ENCODE results near the gene STAP1. TPM values are rescaled to one million over a fixed set of nuclear protein-coding genes. Genes with fewer than 3 reads are reported as not detected.
"Not testable (repeated sequence)": the region's sequence is repeated elsewhere in the genome, so short reads cannot be mapped to it uniquely, and the experiment has no call there.

STAP1 gene
- 0.63 TPM for total RNA-seq
- polyA plus RNA-seq = 0.23 TPM

- DNase-seq (ENCODE audit: extremely low spot score) = no peak
- WGBS = 75% methylated on average over 4 of the region's 4 CpGs
- H3K36me3 ChIP-seq (ENCODE audit: insufficient read depth) = no peaks in the 10 kb centered on the region
- H3K27ac ChIP-seq (ENCODE audit: low read depth) = no peak within 1 kb of the TSS
- no peaks in the 10 kb centered on the region for H3K4me1 ChIP-seq (ENCODE audit: insufficient read depth)
- H3K4me3 ChIP-seq (ENCODE audit: low read depth, low read length) = no peak within 1 kb of the TSS
These were observed at the start of gene STAP1 for GRCh38 chr4:67558493-67558892. Gene STAP1 (plus strand): TSS chr4:67558727. CDS start chr4:67558810, 83 bp downstream.

- no peaks in the 10 kb centered on the region for H3K4me1 ChIP-seq (ENCODE audit: insufficient read depth)
- 84% methylated on average over 3 of the region's 3 CpGs for WGBS
- H3K27ac ChIP-seq (ENCODE audit: low read depth) = no peak overlapping the region
- H3K36me3 ChIP-seq (ENCODE audit: insufficient read depth) = peaks cover 16% of the 10 kb centered on the region
- DNase-seq (ENCODE audit: extremely low spot score) = no peak
- no peak overlapping the region for H3K4me3 ChIP-seq (ENCODE audit: low read depth, low read length)
These were observed 46.0 kb upstream of the STAP1 start for GRCh38 chr4:67512501-67512900.

- H3K4me3 ChIP-seq (ENCODE audit: low read depth, low read length) = no peak overlapping the region
- H3K4me1 ChIP-seq (ENCODE audit: insufficient read depth) = no peaks in the 10 kb centered on the region
- peaks cover 5% of the 10 kb centered on the region for H3K36me3 ChIP-seq (ENCODE audit: insufficient read depth)
- H3K27ac ChIP-seq (ENCODE audit: low read depth) = no peak overlapping the region
- WGBS = 98% methylated on average over 5 of the region's 5 CpGs
- no peak for DNase-seq (ENCODE audit: extremely low spot score)
These were observed 38.4 kb upstream of the STAP1 start for GRCh38 chr4:67520141-67520540.

- H3K36me3 ChIP-seq (ENCODE audit: insufficient read depth) = peaks cover 5% of the 10 kb centered on the region
- no peak for DNase-seq (ENCODE audit: extremely low spot score)
- no peaks in the 10 kb centered on the region for H3K4me1 ChIP-seq (ENCODE audit: insufficient read depth)
- H3K27ac ChIP-seq (ENCODE audit: low read depth) = no peak overlapping the region
- 98% methylated on average over 1 of the region's 1 CpG for WGBS
- H3K4me3 ChIP-seq (ENCODE audit: low read depth, low read length) = no peak overlapping the region
These were observed 37.0 kb upstream of the STAP1 start for GRCh38 chr4:67521506-67521905.

GRCh38 chr4:67522230-67522629, 36.3 kb upstream of the STAP1 start:
- no peak for DNase-seq (ENCODE audit: extremely low spot score)
- Histone ChIP-seq H3K4me3 (ENCODE audit: low read depth, low read length) (no peak overlapping the region), H3K36me3 (ENCODE audit: insufficient read depth) (peaks cover 3% of the 10 kb centered on the region), H3K4me1 (ENCODE audit: insufficient read depth) (no peaks in the 10 kb centered on the region), H3K27ac (ENCODE audit: low read depth) (no peak overlapping the region)
- WGBS = 43% methylated on average over 2 of the region's 2 CpGs

- DNase-seq (ENCODE audit: extremely low spot score) = no peak
- H3K27ac ChIP-seq (ENCODE audit: low read depth) = no peak overlapping the region
- H3K4me3 ChIP-seq (ENCODE audit: low read depth, low read length) = no peak overlapping the region
- no peaks in the 10 kb centered on the region for H3K4me1 ChIP-seq (ENCODE audit: insufficient read depth)
- H3K36me3 ChIP-seq (ENCODE audit: insufficient read depth) = no peaks in the 10 kb centered on the region
- 93% methylated on average over 10 of the region's 10 CpGs for WGBS
These were observed 35.5 kb upstream of the STAP1 start for GRCh38 chr4:67522851-67523671.

- 84% methylated on average over 3 of the region's 3 CpGs for WGBS
- not testable (repeated sequence) for H3K36me3 ChIP-seq (ENCODE audit: insufficient read depth)
These were observed 34.4 kb upstream of the STAP1 start for GRCh38 chr4:67524140-67524539.

GRCh38 chr4:67531379-67531962, 27.1 kb upstream of the STAP1 start:
- Histone ChIP-seq H3K27ac (ENCODE audit: low read depth) (no peak overlapping the region), H3K36me3 (ENCODE audit: insufficient read depth) (peaks cover 3% of the 10 kb centered on the region), H3K4me1 (ENCODE audit: insufficient read depth) (no peaks in the 10 kb centered on the region), H3K4me3 (ENCODE audit: low read depth, low read length) (no peak overlapping the region)
- 88% methylated on average over 4 of the region's 4 CpGs for WGBS
- no peak for DNase-seq (ENCODE audit: extremely low spot score)

More at GRCh38 chr4:67524140-67524539, 34.4 kb upstream of the STAP1 start:
- DNase-seq (ENCODE audit: extremely low spot score); H3K27ac ChIP-seq (ENCODE audit: low read depth); H3K4me1 ChIP-seq (ENCODE audit: insufficient read depth); H3K4me3 ChIP-seq (ENCODE audit: low read depth, low read length): not testable (repeated sequence)

GRCh38 chr4:67532397-67532796, 26.1 kb upstream of the STAP1 start:
- H3K27ac ChIP-seq (ENCODE audit: low read depth); DNase-seq (ENCODE audit: extremely low spot score); H3K4me1 ChIP-seq (ENCODE audit: insufficient read depth); H3K4me3 ChIP-seq (ENCODE audit: low read depth, low read length); H3K36me3 ChIP-seq (ENCODE audit: insufficient read depth): not testable (repeated sequence)
- WGBS = 89% methylated on average over 4 of the region's 4 CpGs

- 98% methylated on average over 3 of the region's 3 CpGs for WGBS
- H3K36me3 ChIP-seq (ENCODE audit: insufficient read depth) = peaks cover 6% of the 10 kb centered on the region
These were observed 25.4 kb upstream of the STAP1 start for GRCh38 chr4:67533112-67533511.

GRCh38 chr4:67535280-67535840, 23.2 kb upstream of the STAP1 start:
- H3K27ac ChIP-seq (ENCODE audit: low read depth) = no peak overlapping the region
- no peaks in the 10 kb centered on the region for H3K4me1 ChIP-seq (ENCODE audit: insufficient read depth)
- peaks cover 9% of the 10 kb centered on the region for H3K36me3 ChIP-seq (ENCODE audit: insufficient read depth)
- no peak for DNase-seq (ENCODE audit: extremely low spot score)
- 92% methylated on average over 2 of the region's 2 CpGs for WGBS
- H3K4me3 ChIP-seq (ENCODE audit: low read depth, low read length) = no peak overlapping the region

More at GRCh38 chr4:67533112-67533511, 25.4 kb upstream of the STAP1 start:
- DNase-seq (ENCODE audit: extremely low spot score) = no peak
- H3K4me1 ChIP-seq (ENCODE audit: insufficient read depth) = no peaks in the 10 kb centered on the region
- H3K27ac ChIP-seq (ENCODE audit: low read depth) = no peak overlapping the region
- no peak overlapping the region for H3K4me3 ChIP-seq (ENCODE audit: low read depth, low read length)

- no peaks in the 10 kb centered on the region for H3K4me1 ChIP-seq (ENCODE audit: insufficient read depth)
- WGBS = 98% methylated on average over 1 of the region's 1 CpG
- no peak overlapping the region for H3K27ac ChIP-seq (ENCODE audit: low read depth)
- peaks cover 6% of the 10 kb centered on the region for H3K36me3 ChIP-seq (ENCODE audit: insufficient read depth)
- no peak overlapping the region for H3K4me3 ChIP-seq (ENCODE audit: low read depth, low read length)
- DNase-seq (ENCODE audit: extremely low spot score) = no peak
These were observed 18.7 kb upstream of the STAP1 start for GRCh38 chr4:67539830-67540229.

- no peak for DNase-seq (ENCODE audit: extremely low spot score)
- Histone ChIP-seq H3K27ac (ENCODE audit: low read depth) (no peak overlapping the region), H3K4me1 (ENCODE audit: insufficient read depth) (no peaks in the 10 kb centered on the region), H3K4me3 (ENCODE audit: low read depth, low read length) (no peak overlapping the region), H3K36me3 (ENCODE audit: insufficient read depth) (peaks cover 6% of the 10 kb centered on the region)
- 25% methylated on average over 1 of the region's 1 CpG for WGBS
These were observed 16.5 kb upstream of the STAP1 start for GRCh38 chr4:67542076-67542475.

Data from urinary bladder (tissue), 4 donors.